Endothelial cell of umbilical vein (primary cell): ENCODE data around the gene CYFIP2.

Experiments used
- MYC ChIP-seq: IDR thresholded peaks from one replicate; pipeline ENCODE4 v1.6.1; 2011; ENCODE audit warnings: mild to moderate bottlenecking, low read depth, low read length
- TF ChIP-seq, protein P1 (sequence below), 2 donors: IDR thresholded peaks; 1 replicate in 1 of 2; 2 replicates in 1 of 2; pipeline ENCODE4 v1.5.1; 2011; ENCODE audit warnings: low read length in 2 of 2, mild to moderate bottlenecking in 2 of 2, moderate library complexity in 2 of 2, control low read depth in 1 of 2, inconsistent platforms in 1 of 2, low read depth in 1 of 2; ENCODE audit not compliant: insufficient read depth in 1 of 2; ENCODE audit errors: extremely low read depth in 1 of 2

DNA sequence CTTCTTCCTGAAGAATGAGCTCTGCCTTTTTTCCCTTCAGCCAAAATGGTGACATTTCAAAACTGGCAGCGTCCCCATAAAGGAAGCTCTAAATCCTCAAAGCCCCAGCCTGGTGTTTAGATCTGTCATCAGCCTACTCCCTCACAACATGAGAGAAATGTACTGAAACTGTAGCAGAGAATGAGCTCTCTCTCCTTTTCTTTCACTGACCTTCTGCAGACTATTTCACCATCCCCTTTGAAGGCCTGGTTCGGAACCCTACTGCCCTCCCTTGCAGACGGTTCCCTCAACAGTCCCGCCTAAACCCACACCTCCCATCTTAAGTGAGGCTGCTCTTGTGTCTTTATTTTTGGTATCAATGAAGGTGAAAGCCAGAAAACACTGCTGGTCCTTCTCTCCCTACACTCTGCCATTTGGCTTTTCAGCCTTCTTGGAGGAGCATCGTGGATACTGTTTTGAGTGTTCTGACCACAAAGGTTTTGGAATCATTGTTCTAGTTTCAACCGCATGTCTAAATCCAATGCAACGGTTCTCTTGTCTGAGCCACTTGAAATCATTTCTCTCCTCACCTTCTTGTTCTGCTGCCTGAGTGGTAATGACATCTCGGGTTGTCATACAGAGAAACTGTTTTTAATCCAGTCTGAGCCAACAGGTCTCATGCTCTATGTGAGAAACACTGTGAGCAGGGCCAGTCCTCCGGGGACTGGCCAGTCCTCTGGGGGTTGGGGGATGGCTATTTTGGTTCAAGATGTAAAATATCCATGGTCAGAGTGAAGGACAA lies 46.2 kb upstream of the CYFIP2 start:
- no peak for TF ChIP-seq MYC
- TF ChIP-seq, protein P1, sequence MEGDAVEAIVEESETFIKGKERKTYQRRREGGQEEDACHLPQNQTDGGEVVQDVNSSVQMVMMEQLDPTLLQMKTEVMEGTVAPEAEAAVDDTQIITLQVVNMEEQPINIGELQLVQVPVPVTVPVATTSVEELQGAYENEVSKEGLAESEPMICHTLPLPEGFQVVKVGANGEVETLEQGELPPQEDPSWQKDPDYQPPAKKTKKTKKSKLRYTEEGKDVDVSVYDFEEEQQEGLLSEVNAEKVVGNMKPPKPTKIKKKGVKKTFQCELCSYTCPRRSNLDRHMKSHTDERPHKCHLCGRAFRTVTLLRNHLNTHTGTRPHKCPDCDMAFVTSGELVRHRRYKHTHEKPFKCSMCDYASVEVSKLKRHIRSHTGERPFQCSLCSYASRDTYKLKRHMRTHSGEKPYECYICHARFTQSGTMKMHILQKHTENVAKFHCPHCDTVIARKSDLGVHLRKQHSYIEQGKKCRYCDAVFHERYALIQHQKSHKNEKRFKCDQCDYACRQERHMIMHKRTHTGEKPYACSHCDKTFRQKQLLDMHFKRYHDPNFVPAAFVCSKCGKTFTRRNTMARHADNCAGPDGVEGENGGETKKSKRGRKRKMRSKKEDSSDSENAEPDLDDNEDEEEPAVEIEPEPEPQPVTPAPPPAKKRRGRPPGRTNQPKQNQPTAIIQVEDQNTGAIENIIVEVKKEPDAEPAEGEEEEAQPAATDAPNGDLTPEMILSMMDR (IDR thresholded peaks at IDR 0.05; ENCODE audit: extremely low read depth in 1 of 2, insufficient read depth in 1 of 2, low read depth in 1 of 2, low read length in 2 of 2) = no peak
